ENCODE data around the gene PFAS. TPM values are rescaled to one million over a fixed set of nuclear protein-coding genes. Genes with fewer than 3 reads are reported as not detected.

Gene PFAS
- total RNA-seq, 1 experiment from 2014 or later, result 54.1 TPM

- in situ Hi-C loops (cut with HindIII; ENCODE audit: low pct_unique_long_range_greater_than_20kb, low sequenced_read_pairs), result no loop called here
- no peak for DNase-seq (ENCODE audit: low read depth, low spot score)
Measured at GRCh38 chr17:8318010-8318935, 69.2 kb downstream of the PFAS start.

Other genes with a start within 250 kb of the PFAS start
- not detected in 2 replicates for gene GUCY2D, start 246.7 kb upstream of the PFAS start, total RNA-seq (2014; rRNA removed; shearing (Covaris generic))
- gene ALOX15B, start 210.2 kb upstream of the PFAS start, total RNA-seq (2014; rRNA removed; shearing (Covaris generic)), result 0.16 and 0.26 TPM in 2 replicates
- 0.21 TPM in 1 of 2 replicates, not detected in the other for gene ALOX12B, start 161.6 kb upstream of the PFAS start, total RNA-seq (2014; rRNA removed; shearing (Covaris generic))
- gene ALOXE3, start 130.8 kb upstream of the PFAS start, total RNA-seq (2014; rRNA removed; shearing (Covaris generic)), result not detected in 2 replicates
- gene HES7, start 125.2 kb upstream of the PFAS start, total RNA-seq (2014; rRNA removed; shearing (Covaris generic)), result not detected in 2 replicates
- gene PER1, start 96.9 kb upstream of the PFAS start, total RNA-seq (2014; rRNA removed; shearing (Covaris generic)), result 7.7 and 9.7 TPM in 2 replicates
- gene VAMP2, start 86.3 kb upstream of the PFAS start, total RNA-seq (2014; rRNA removed; shearing (Covaris generic)), result 3.2 TPM in 2 replicates
- 17.0 and 19.1 TPM in 2 replicates for gene TMEM107, start 72.9 kb upstream of the PFAS start, total RNA-seq (2014; rRNA removed; shearing (Covaris generic))
- 8.4 and 12.3 TPM in 2 replicates for gene BORCS6, start 59.1 kb upstream of the PFAS start, total RNA-seq (2014; rRNA removed; shearing (Covaris generic))
- gene AURKB, start 38.7 kb upstream of the PFAS start, total RNA-seq (2014; rRNA removed; shearing (Covaris generic)), result 66.5 and 78.0 TPM in 2 replicates
- gene CTC1, start 1.2 kb upstream of the PFAS start, total RNA-seq (2014; rRNA removed; shearing (Covaris generic)), result 5.7 and 7.0 TPM in 2 replicates
- gene RANGRF, start 39.4 kb downstream of the PFAS start, total RNA-seq (2014; rRNA removed; shearing (Covaris generic)), result 5.3 and 7.1 TPM in 2 replicates
- gene SLC25A35, start 46.1 kb downstream of the PFAS start, total RNA-seq (2014; rRNA removed; shearing (Covaris generic)), result 0.79 and 1.1 TPM in 2 replicates
- gene ARHGEF15, start 61.0 kb downstream of the PFAS start, total RNA-seq (2014; rRNA removed; shearing (Covaris generic)), result not detected in 2 replicates
- gene ODF4, start 90.6 kb downstream of the PFAS start, total RNA-seq (2014; rRNA removed; shearing (Covaris generic)), result not detected in 2 replicates
- gene RPL26, start 133.9 kb downstream of the PFAS start, total RNA-seq (2014; rRNA removed; shearing (Covaris generic)), result 4,937 and 5,030 TPM in 2 replicates
- not detected in 2 replicates for gene RNF222, start 148.5 kb downstream of the PFAS start, total RNA-seq (2014; rRNA removed; shearing (Covaris generic))
- gene NDEL1, start 186.6 kb downstream of the PFAS start, total RNA-seq (2014; rRNA removed; shearing (Covaris generic)), result 27.7 and 28.6 TPM in 2 replicates

Data from SK-MEL-5 (cell line).